Breast epithelium (tissue), 3 donors: Measurements from ENCODE around the gene C2orf15.

Source experiments
- CTCF ChIP-seq, 3 donors: fragments of 450-650 bp; IDR thresholded peaks; one replicate each; pipeline ENCODE4 v1.5.1; 2016 to 2017; ENCODE audit warnings: antibody characterized with exemption in 3 of 3, mild to moderate bottlenecking in 3 of 3, moderate library complexity in 3 of 3
- POLR2A ChIP-seq: fragments of 450-650 bp; IDR thresholded peaks from one replicate; pipeline ENCODE4 v1.6.1; 2016; ENCODE audit warnings: antibody characterized with exemption, mild to moderate bottlenecking, moderate library complexity
- POLR2AphosphoS5 ChIP-seq, 3 donors: sonication (generic); formaldehyde crosslinking; IDR thresholded peaks; one replicate each; pipeline ENCODE4 v1.6.1; 2017; ENCODE audit warnings: antibody characterized with exemption in 3 of 3

- TF ChIP-seq POLR2AphosphoS5 (IDR thresholded peaks at IDR 0.05) (no peak), CTCF (IDR thresholded peaks at IDR 0.05) (no peak), POLR2A (no peak)
These were observed 2.5 kb upstream of the C2orf15 start for GRCh38 chr2:99139003-99139402.
